HEK293 (cell line): ENCODE results near the gene FAM168A.

Source experiments
- CTCF ChIA-PET: fragments of 350-600 bp; formaldehyde crosslinking; extraction: SDS; loops from one replicate; lab custom pipeline; 2021; ENCODE audit warnings: antibody characterized with exemption; lab: Yijun Ruan, JAX
- POLR2A ChIA-PET: fragments of 300-600 bp; formaldehyde crosslinking; extraction: SDS; loops from one replicate; lab custom pipeline; 2020; ENCODE audit warnings: antibody characterized with exemption, inconsistent platforms; lab: Yijun Ruan, JAX
- H3K27ac ChIP-seq: fragments of 200-500 bp; sonication (Bioruptor generic); 2 replicates; pipeline ENCODE4 v1.5.1; 2014; ENCODE audit warnings: low read depth, low read length, control low read depth, inconsistent platforms; ENCODE audit errors: extremely low read depth
- H3K36me3 ChIP-seq, 2 experiments: fragments of 200-500 bp in 1 of 2; sonication (Bioruptor generic) in 1 of 2; 1 replicate in 1 of 2; 2 replicates in 1 of 2; pipeline ENCODE4 v1.5.1; 2014 to 2017; ENCODE audit warnings: inconsistent platforms in 2 of 2, low read length in 2 of 2; ENCODE audit not compliant: control insufficient read depth in 2 of 2, insufficient read depth in 1 of 2
- H3K4me1 ChIP-seq: fragments of 200-500 bp; sonication (Bioruptor generic); 2 replicates; pipeline ENCODE4 v1.5.1; 2014; ENCODE audit warnings: mild to moderate bottlenecking, low read length, inconsistent platforms; ENCODE audit not compliant: control insufficient read depth, insufficient read depth
- H3K4me3 ChIP-seq: 2 replicates; pipeline ENCODE4 v1.5.1; 2011; ENCODE audit warnings: low read depth, mild to moderate bottlenecking, control low read depth, low read length, moderate library complexity
- H3K9me3 ChIP-seq: fragments of 200-500 bp; sonication (Bioruptor generic); 2 replicates; pipeline ENCODE4 v1.5.1; 2014; ENCODE audit warnings: low read depth, low read length, inconsistent platforms; ENCODE audit not compliant: control insufficient read depth, insufficient read depth
- FEZF1 ChIP-seq: fragments of 450-650 bp; formaldehyde crosslinking; IDR thresholded peaks from 2 replicates; pipeline ENCODE4 v1.5.1; 2016; ENCODE audit warnings: missing biosample characterization, missing genetic modification characterization
- GLI4 ChIP-seq: fragments of 450-650 bp; formaldehyde crosslinking; IDR thresholded peaks from 2 replicates; pipeline ENCODE4 v1.5.1; 2016; ENCODE audit warnings: missing biosample characterization, missing genetic modification characterization
- KLF10 ChIP-seq: fragments of 450-650 bp; IDR thresholded peaks from 2 replicates; pipeline ENCODE4 v1.5.1; 2018; ENCODE audit warnings: missing biosample characterization, mild to moderate bottlenecking, missing genetic modification characterization
- MYNN ChIP-seq: fragments of 450-650 bp; formaldehyde crosslinking; IDR thresholded peaks from 2 replicates; pipeline ENCODE4 v1.5.1; 2016; ENCODE audit warnings: missing biosample characterization, missing genetic modification characterization, borderline replicate concordance
- SCRT1 ChIP-seq: fragments of 450-650 bp; formaldehyde crosslinking; IDR thresholded peaks from 2 replicates; pipeline ENCODE4 v1.5.1; 2016; ENCODE audit warnings: missing biosample characterization, missing genetic modification characterization, borderline replicate concordance
- YY1 ChIP-seq: fragments of 450-650 bp; formaldehyde crosslinking; IDR thresholded peaks from 2 replicates; pipeline ENCODE4 v1.5.1; 2018; ENCODE audit warnings: missing biosample characterization, missing genetic modification characterization
- ZBTB26 ChIP-seq: fragments of 450-650 bp; formaldehyde crosslinking; optimal IDR thresholded peaks from 2 replicates; pipeline ENCODE3; 2016; ENCODE audit warnings: missing biosample characterization, mild to moderate bottlenecking, missing genetic modification characterization
- ZBTB44 ChIP-seq: fragments of 450-650 bp; IDR thresholded peaks from 2 replicates; pipeline ENCODE4 v1.5.1; 2018; ENCODE audit warnings: missing biosample characterization, mild to moderate bottlenecking, missing genetic modification characterization
- ZBTB49 ChIP-seq: fragments of 450-650 bp; formaldehyde crosslinking; IDR thresholded peaks from 2 replicates; pipeline ENCODE4 v1.5.1; 2016; ENCODE audit warnings: missing biosample characterization, missing genetic modification characterization, low read depth
- ZEB2 ChIP-seq: fragments of 450-650 bp; formaldehyde crosslinking; IDR thresholded peaks from 2 replicates; pipeline ENCODE4 v1.5.1; 2016; ENCODE audit warnings: missing biosample characterization, missing genetic modification characterization
- ZFHX2 ChIP-seq: fragments of 450-650 bp; formaldehyde crosslinking; conservative IDR thresholded peaks from 2 replicates; pipeline ENCODE4 v1.5.1; 2016; ENCODE audit warnings: missing biosample characterization, missing genetic modification characterization
- ZFP69B ChIP-seq: fragments of 450-650 bp; formaldehyde crosslinking; IDR thresholded peaks from 2 replicates; pipeline ENCODE4 v1.5.1; 2016; ENCODE audit warnings: missing biosample characterization, missing genetic modification characterization
- ZNF19 ChIP-seq: fragments of 450-650 bp; formaldehyde crosslinking; IDR thresholded peaks from 2 replicates; pipeline ENCODE4; 2016; ENCODE audit warnings: missing biosample characterization, missing genetic modification characterization, low read depth
- ZNF274 ChIP-seq, 2 experiments: fragments of 200-500 bp in 1 of 2; fragments of 450-650 bp in 1 of 2; sonication (Bioruptor generic) in 1 of 2; formaldehyde crosslinking in 1 of 2; IDR thresholded peaks; 2 replicates each; pipeline versions ENCODE4 v1.5.1 to v1.6.1; 2014 to 2016; ENCODE audit warnings: borderline replicate concordance in 1 of 2, inconsistent platforms in 1 of 2, low read length in 1 of 2, missing biosample characterization in 1 of 2, missing genetic modification characterization in 1 of 2
- ZNF280D ChIP-seq: fragments of 450-650 bp; formaldehyde crosslinking; IDR thresholded peaks from 2 replicates; pipeline ENCODE4 v1.5.1; 2016; ENCODE audit warnings: missing biosample characterization, missing genetic modification characterization
- ZNF350 ChIP-seq: fragments of 450-650 bp; formaldehyde crosslinking; IDR thresholded peaks from 2 replicates; pipeline ENCODE4 v1.5.0; 2017; ENCODE audit warnings: missing biosample characterization, mild to moderate bottlenecking, missing genetic modification characterization
- ZNF354C ChIP-seq: fragments of 450-650 bp; formaldehyde crosslinking; IDR thresholded peaks from 2 replicates; pipeline ENCODE4 v1.5.1; 2016; ENCODE audit warnings: missing biosample characterization, missing genetic modification characterization, low read depth, borderline replicate concordance
- ZNF394 ChIP-seq: fragments of 450-650 bp; formaldehyde crosslinking; IDR thresholded peaks from 2 replicates; pipeline ENCODE4 v1.5.1; 2016; ENCODE audit warnings: missing biosample characterization, missing genetic modification characterization, mild to moderate bottlenecking, moderate library complexity, borderline replicate concordance
- ZNF416 ChIP-seq: fragments of 450-650 bp; formaldehyde crosslinking; IDR thresholded peaks from 2 replicates; pipeline ENCODE4 v1.5.1; 2016; ENCODE audit warnings: missing biosample characterization, missing genetic modification characterization
- ZNF423 ChIP-seq: fragments of 450-650 bp; formaldehyde crosslinking; IDR thresholded peaks from 2 replicates; pipeline ENCODE4 v1.5.1; 2016; ENCODE audit warnings: missing biosample characterization, missing genetic modification characterization
- ZNF548 ChIP-seq: fragments of 450-650 bp; formaldehyde crosslinking; IDR thresholded peaks from 2 replicates; pipeline ENCODE4 v1.5.1; 2016; ENCODE audit warnings: missing biosample characterization, missing genetic modification characterization
- ZNF660 ChIP-seq: fragments of 450-650 bp; IDR thresholded peaks from 2 replicates; pipeline ENCODE4 v1.5.1; 2018; ENCODE audit warnings: missing biosample characterization, mild to moderate bottlenecking, missing genetic modification characterization
- ZNF707 ChIP-seq: fragments of 450-650 bp; formaldehyde crosslinking; IDR thresholded peaks from 2 replicates; pipeline ENCODE4 v1.5.1; 2016; ENCODE audit warnings: missing biosample characterization, missing genetic modification characterization
- ZNF776 ChIP-seq: fragments of 450-650 bp; formaldehyde crosslinking; IDR thresholded peaks from 2 replicates; pipeline ENCODE4 v1.5.0; 2017; ENCODE audit warnings: missing biosample characterization, missing genetic modification characterization, borderline replicate concordance
- ZNF777 ChIP-seq: fragments of 450-650 bp; formaldehyde crosslinking; IDR thresholded peaks from 2 replicates; pipeline ENCODE4 v1.5.1; 2017; ENCODE audit warnings: missing biosample characterization, missing genetic modification characterization, borderline replicate concordance
- ZSCAN16 ChIP-seq: fragments of 450-650 bp; formaldehyde crosslinking; IDR thresholded peaks from 2 replicates; pipeline ENCODE4 v1.5.1; 2016; ENCODE audit warnings: missing biosample characterization, missing genetic modification characterization
- ZSCAN23 ChIP-seq: fragments of 450-650 bp; formaldehyde crosslinking; IDR thresholded peaks from 2 replicates; pipeline ENCODE4 v1.5.1; 2016; ENCODE audit warnings: missing biosample characterization, missing genetic modification characterization
- ZSCAN30 ChIP-seq: fragments of 450-650 bp; IDR thresholded peaks from 2 replicates; pipeline ENCODE4 v1.5.1; 2018; ENCODE audit warnings: missing biosample characterization, mild to moderate bottlenecking, missing genetic modification characterization, moderate library complexity

Gene FAM168A

GRCh38 chr11:73451896-73452295 lies 146.0 kb downstream of the FAM168A start:
- TF ChIP-seq SCRT1 (tag by site-specific recombination) (no peak), ZSCAN30 (tag by site-specific recombination) (no peak), GLI4 (tag by site-specific recombination) (no peak), ZNF394 (no peak), ZBTB26 (tag by site-specific recombination) (no peak), ZNF776 (tag by site-specific recombination) (no peak), ZNF777 (tag by site-specific recombination) (no peak), ZFHX2 (no peak), ZSCAN23 (tag by site-specific recombination) (no peak), FEZF1 (no peak), ZNF350 (tag by site-specific recombination) (no peak), ZNF707 (no peak), ZNF548 (tag by site-specific recombination) (no peak), ZBTB44 (no peak), ZNF274 (IDR thresholded peaks at IDR 0.05; ENCODE audit: low read length) (no peak), ZNF274 (tag by site-specific recombination; IDR thresholded peaks at IDR 0.05; ENCODE audit: borderline replicate concordance) (no peak)
- no peaks in the 10 kb centered on the region for H3K9me3 ChIP-seq
- POLR2A ChIA-PET: no interaction called here
- CTCF ChIA-PET: interaction anchor here (0.6 to 1.4 kb wide), 5 partner anchors 13 to 197 kb away, joined by 3 to 4 read pairs (median 3); no protein-coding TSS in a partner anchor
- H3K27ac ChIP-seq: no peak overlapping the region
- no peaks in the 10 kb centered on the region for H3K36me3 ChIP-seq
- H3K4me1 ChIP-seq: no peaks in the 10 kb centered on the region; the same call in 1 of the 2 replicates
- H3K4me3 ChIP-seq: no peak overlapping the region

- H3K4me1 ChIP-seq: no peaks in the 10 kb centered on the region
- no peak overlapping the region for H3K27ac ChIP-seq
- ChIA-PET POLR2A (interaction anchor here (0.5 to 0.7 kb wide), 4 partner anchors 39 to 206 kb away, joined by 4 to 9 read pairs (median 6); no protein-coding TSS in a partner anchor), CTCF (interaction anchor here (1.2 to 1.4 kb wide), 2 partner anchors 8 to 11 kb away, joined by 3 read pairs; no protein-coding TSS in a partner anchor)
- H3K9me3 ChIP-seq: no peaks in the 10 kb centered on the region
- no peak overlapping the region for H3K4me3 ChIP-seq
- no peaks in the 10 kb centered on the region for H3K36me3 ChIP-seq
- TF ChIP-seq ZNF354C (tag by site-specific recombination) (no peak), YY1 (tag by site-specific recombination) (no peak), MYNN (tag by site-specific recombination) (no peak), ZNF280D (tag by site-specific recombination) (no peak), ZNF777 (tag by site-specific recombination) (no peak), ZNF660 (no peak), ZNF416 (tag by site-specific recombination) (no peak), ZBTB49 (tag by site-specific recombination) (no peak), ZSCAN16 (no peak), ZNF19 (tag by site-specific recombination) (no peak), ZSCAN30 (tag by site-specific recombination) (no peak), KLF10 (tag by site-specific recombination) (no peak), ZNF776 (tag by site-specific recombination) (no peak), ZEB2 (tag by site-specific recombination) (no peak), ZNF423 (tag by site-specific recombination) (no peak), ZFP69B (tag by site-specific recombination) (no peak)
Measured at GRCh38 chr11:73446766-73447165, 151.1 kb downstream of the FAM168A start.
